Gastroesophageal sphincter (tissue), 4 donors: ENCODE data around the gene OMP. TPM values are rescaled to one million over a fixed set of nuclear protein-coding genes. Genes with fewer than 3 reads are reported as not detected.

Experiments used
- ATAC-seq: fragments of 150-250 bp; one replicate; pipeline ENCODE4 v1.9.1; 2016; ENCODE audit warnings: mild to moderate bottlenecking, moderate library complexity
- H3K27ac ChIP-seq, 4 donors: fragments of 200-600 bp; sonication (generic) in 3 of 4; 1 replicate in 3 of 4; 2 replicates in 1 of 4; pipeline ENCODE4 v1.5.1; 2016 to 2019
- H3K27me3 ChIP-seq: fragments of 200-600 bp; sonication (generic); one replicate; pipeline ENCODE4 v1.5.1; 2019
- H3K36me3 ChIP-seq, 2 donors: fragments of 200-600 bp; sonication (generic); one replicate each; pipeline ENCODE4 v1.5.1; 2019; ENCODE audit warnings: control low read depth in 1 of 2
- H3K4me1 ChIP-seq, 3 donors: fragments of 200-600 bp; sonication (generic); 1 replicate in 2 of 3; 2 replicates in 1 of 3; pipeline ENCODE4 v1.5.1; 2016 to 2019; ENCODE audit warnings: control low read depth in 2 of 3
- H3K4me3 ChIP-seq, 2 donors: fragments of 200-600 bp; sonication (generic); one replicate each; pipeline ENCODE4 v1.5.1; 2019; ENCODE audit warnings: mild to moderate bottlenecking in 1 of 2, moderate library complexity in 1 of 2
- H3K9me3 ChIP-seq, 3 donors: fragments of 200-600 bp; sonication (generic); one replicate each; pipeline ENCODE4 v1.5.1; 2017 to 2019; ENCODE audit warnings: control low read depth in 2 of 3
- CTCF ChIP-seq, 4 experiments: fragments of 200-600 bp in 2 of 4; fragments of 450-650 bp in 2 of 4; sonication (generic) in 1 of 4; IDR thresholded peaks; one replicate each; pipeline ENCODE4 v1.5.1; 2017 to 2019; ENCODE audit warnings: antibody characterized with exemption in 4 of 4, mild to moderate bottlenecking in 2 of 4, moderate library complexity in 2 of 4
- EP300 ChIP-seq: sonication (generic); formaldehyde crosslinking; IDR thresholded peaks from one replicate; pipeline ENCODE4 v1.6.1; 2017; ENCODE audit warnings: antibody characterized with exemption, mild to moderate bottlenecking
- POLR2A ChIP-seq, 2 donors: fragments of 450-650 bp; IDR thresholded peaks; one replicate each; pipeline ENCODE4 v1.6.1; 2017; ENCODE audit warnings: antibody characterized with exemption in 2 of 2, mild to moderate bottlenecking in 2 of 2, moderate library complexity in 1 of 2
- POLR2AphosphoS5 ChIP-seq: sonication (generic); formaldehyde crosslinking; IDR thresholded peaks from one replicate; pipeline ENCODE4 v1.6.1; 2017; ENCODE audit warnings: antibody characterized with exemption
- WGBS, 2 donors: methylation state at CpG; one replicate each; pipeline ENCODE4 v1.1.5; 2018; ENCODE audit warnings: low coverage in 1 of 2; 5-methylcytosine and 5-hydroxymethylcytosine counted together
- total RNA-seq, 4 donors: library from RNA; depleted of rRNA; stranded (reverse); fragments of >200 nt; gene quantifications; one replicate each; pipeline ENCODE4 v1.1.0, GENCODE V29; 2016

OMP gene
- total RNA-seq, 4 donors from 2014 or later: not detected

GRCh38 chr11:77115956-77116355 lies 13.3 kb downstream of the OMP start:
- WGBS, 2 donors: 73% methylated on average over 2 of the region's 15 CpGs; no CpG with 5 or more reads in 1 of the 2 donors
- H3K36me3 ChIP-seq: peaks cover 0 to 55% of the 10 kb centered on the region in 2 donors
- no peaks in the 10 kb centered on the region for H3K27me3 ChIP-seq
- no peak for TF ChIP-seq EP300
- no peak for TF ChIP-seq POLR2A (IDR thresholded peaks at IDR 0.05)
- no peak for TF ChIP-seq CTCF (IDR thresholded peaks at IDR 0.05)
- TF ChIP-seq POLR2AphosphoS5: no peak
- H3K27ac ChIP-seq: no peak overlapping the region
- peaks cover 0 to 7% (median 0%) of the 10 kb centered on the region in 3 donors for H3K4me1 ChIP-seq
- no peak overlapping the region for H3K4me3 ChIP-seq
- ATAC-seq: no peak
- H3K9me3 ChIP-seq: no peaks in the 10 kb centered on the region

GRCh38 chr11:77117492-77117891 lies 14.9 kb downstream of the OMP start:
- peaks cover 0 to 70% of the 10 kb centered on the region in 2 donors for H3K36me3 ChIP-seq
- H3K4me3 ChIP-seq: no peak overlapping the region
- TF ChIP-seq CTCF (IDR thresholded peaks at IDR 0.05) (no peak), EP300 (no peak), POLR2AphosphoS5 (no peak)

GRCh38 chr11:77118086-77118485 lies 15.4 kb downstream of the OMP start:
- Histone ChIP-seq H3K27ac (no peak overlapping the region), H3K27me3 (no peaks in the 10 kb centered on the region), H3K4me1 (peaks cover 0 to 3% (median 0%) of the 10 kb centered on the region in 3 donors), H3K36me3 (peaks cover 0 to 76% of the 10 kb centered on the region in 2 donors), H3K9me3 (no peaks in the 10 kb centered on the region), H3K4me3 (no peak overlapping the region)
- WGBS, 2 donors: 88% methylated on average over 8 of the region's 17 CpGs; no CpG with 5 or more reads in 1 of the 2 donors
- ATAC-seq: no peak
- no peak for TF ChIP-seq EP300
- no peak for TF ChIP-seq POLR2A (IDR thresholded peaks at IDR 0.05)
- TF ChIP-seq CTCF (IDR thresholded peaks at IDR 0.05): no peak
- no peak for TF ChIP-seq POLR2AphosphoS5

More at GRCh38 chr11:77117492-77117891, 14.9 kb downstream of the OMP start:
- Histone ChIP-seq H3K27ac (no peak overlapping the region), H3K27me3 (no peaks in the 10 kb centered on the region), H3K9me3 (no peaks in the 10 kb centered on the region), H3K4me1 (peaks cover 0 to 5% (median 0%) of the 10 kb centered on the region in 3 donors)
- ATAC-seq: no peak
- 33 to 90% methylated on average over 1 to 2 of the region's 7 CpGs for WGBS, 2 donors

GRCh38 chr11:77118971-77119370 lies 16.3 kb downstream of the OMP start:
- Histone ChIP-seq H3K27me3 (no peaks in the 10 kb centered on the region), H3K4me3 (no peak overlapping the region), H3K27ac (no peak overlapping the region), H3K36me3 (peaks cover 0 to 85% of the 10 kb centered on the region in 2 donors), H3K4me1 (no peaks in the 10 kb centered on the region), H3K9me3 (no peaks in the 10 kb centered on the region)
- TF ChIP-seq EP300 (no peak), POLR2A (IDR thresholded peaks at IDR 0.05) (no peak), CTCF (IDR thresholded peaks at IDR 0.05) (no peak), POLR2AphosphoS5 (no peak)
- ATAC-seq: no peak
- WGBS, 2 donors: 100% methylated on average over 3 of the region's 12 CpGs; no CpG with 5 or more reads in 1 of the 2 donors

GRCh38 chr11:77119531-77119936 lies 16.9 kb downstream of the OMP start:
- no peak for TF ChIP-seq POLR2A (IDR thresholded peaks at IDR 0.05)
- TF ChIP-seq POLR2AphosphoS5: no peak
- TF ChIP-seq EP300: no peak
- TF ChIP-seq CTCF (IDR thresholded peaks at IDR 0.05): no peak
- no peak for ATAC-seq

More at GRCh38 chr11:77119531-77119936, 16.9 kb downstream of the OMP start:
- Histone ChIP-seq H3K27me3 (no peaks in the 10 kb centered on the region), H3K4me3 (no peak overlapping the region), H3K36me3 (peaks cover 0 to 81% of the 10 kb centered on the region in 2 donors), H3K4me1 (no peaks in the 10 kb centered on the region), H3K27ac (no peak overlapping the region), H3K9me3 (no peaks in the 10 kb centered on the region)
- 94 to 100% methylated on average over 1 to 3 of the region's 9 CpGs for WGBS, 2 donors
